Panc1 (cell line): ENCODE measurements around the gene RIPOR3. TPM values are rescaled to one million over a fixed set of nuclear protein-coding genes. Genes with fewer than 3 reads are reported as not detected.

Experiments used
- ATAC-seq: fragments of 200-7000 bp; cut with Tn5 transposase; 2 replicates; pipeline ENCODE4 v1.9.1; 2020; ENCODE audit warnings: mild to moderate bottlenecking, moderate library complexity
- BruUV-seq: library from RNA; stranded (reverse); fragments of 400-500 nt; replicated peaks from 2 replicates; lab custom pipeline; 2021; lab: Mats Ljungman, UMichigan
- CTCF ChIA-PET: fragments of 300-600 bp; sonication (Branson Sonifier 250); formaldehyde crosslinking; loops from one replicate; lab custom pipeline; 2022; ENCODE audit warnings: antibody characterized with exemption; lab: Charles Lee
- POLR2A ChIA-PET: fragments of 300-600 bp; sonication (Branson Sonifier 250); formaldehyde crosslinking; loops from one replicate; lab custom pipeline; 2022; ENCODE audit warnings: antibody characterized with exemption; lab: Charles Lee
- DNase-seq: peaks from one replicate; pipeline ENCODE4 v3.0.0-alpha.2; 2010; ENCODE audit warnings: low read depth, low spot score
- H3K27ac ChIP-seq: 2 replicates; pipeline ENCODE4 v1.5.1; 2011; ENCODE audit warnings: mild to moderate bottlenecking, low read length, inconsistent platforms
- H3K27me3 ChIP-seq: fragments of 200-500 bp; sonication (Bioruptor generic); 2 replicates; pipeline ENCODE4 v1.6.0; 2014; ENCODE audit warnings: low read length, inconsistent platforms; ENCODE audit not compliant: control insufficient read depth, insufficient read depth
- H3K36me3 ChIP-seq: fragments of 200-500 bp; sonication (Bioruptor generic); 2 replicates; pipeline ENCODE4 v1.5.1; 2014; ENCODE audit warnings: inconsistent platforms, mild to moderate bottlenecking, low read length, moderate library complexity; ENCODE audit not compliant: control insufficient read depth, insufficient read depth
- H3K4me1 ChIP-seq: 2 replicates; pipeline ENCODE4 v1.5.1; 2011; ENCODE audit warnings: inconsistent platforms, mild to moderate bottlenecking, low read length, moderate library complexity; ENCODE audit not compliant: control insufficient read depth, insufficient read depth
- H3K4me3 ChIP-seq, 2 experiments: 2 replicates each; pipeline ENCODE4 v1.5.1; 2011 to 2012; ENCODE audit warnings: low read depth in 2 of 2, low read length in 2 of 2, mild to moderate bottlenecking in 2 of 2, inconsistent platforms in 1 of 2, moderate library complexity in 1 of 2
- H3K9me3 ChIP-seq: fragments of 200-500 bp; sonication (Bioruptor generic); 2 replicates; pipeline ENCODE4 v1.5.1; 2014; ENCODE audit warnings: low read depth, mild to moderate bottlenecking, inconsistent platforms, low read length, moderate library complexity; ENCODE audit not compliant: control insufficient read depth, insufficient read depth
- CTCF ChIP-seq: fragments of 450-650 bp; IDR thresholded peaks from 2 replicates; pipeline ENCODE4 v1.5.1; 2017; ENCODE audit warnings: mild to moderate bottlenecking
- POLR2AphosphoS5 ChIP-seq: IDR thresholded peaks from 2 replicates; pipeline ENCODE4 v1.6.1; 2012; ENCODE audit warnings: mild to moderate bottlenecking, low read depth, low read length, moderate library complexity
- REST ChIP-seq, 2 experiments: IDR thresholded peaks; 2 replicates each; pipeline ENCODE4 v1.6.1; 2011 to 2012; ENCODE audit warnings: low read depth in 2 of 2, control low read depth in 1 of 2, low read length in 1 of 2, mild to moderate bottlenecking in 1 of 2, moderate library complexity in 1 of 2; ENCODE audit not compliant: insufficient read depth in 1 of 2
- SIN3A ChIP-seq: IDR thresholded peaks from 2 replicates; pipeline ENCODE4 v1.6.1; 2012; ENCODE audit warnings: low read depth, mild to moderate bottlenecking, low read length, moderate library complexity, borderline replicate concordance; ENCODE audit not compliant: insufficient read depth
- TCF7L2 ChIP-seq: IDR thresholded peaks from 2 replicates; pipeline ENCODE4 v1.6.1; 2011; ENCODE audit warnings: mild to moderate bottlenecking, low read depth, low read length, inconsistent platforms
- in situ Hi-C: cut with HindIII; loops from 2 replicates; pipeline ENCODE4 v1.10.0; 2016; ENCODE audit warnings: low sequenced_read_pairs, low pct_unique_long_range_greater_than_20kb
- intact Hi-C: fragments of 100-400 bp; cut with micrococcal nuclease; formaldehyde crosslinking; loops from one replicate; pipeline ENCODE4 v1.10.0; 2022; ENCODE audit not compliant: unreplicated experiment
- total RNA-seq: library from RNA; stranded (reverse); gene quantifications from one replicate; pipeline ENCODE4 v1.2.1, GENCODE V29; 2021; ENCODE audit not compliant: unreplicated experiment

RIPOR3 gene
- total RNA-seq, 1 experiment from 2014 or later = 92.5 TPM

GRCh38 chr20:50663095-50663821 is 28.1 kb downstream of the RIPOR3 start:
- peak; percentile 72 for ATAC-seq
- CTCF ChIA-PET = interaction anchor here (0.5 to 2.1 kb wide), 10 partner anchors 18 to 196 kb away, joined by 3 to 6 read pairs (median 4); no protein-coding TSS in a partner anchor
- no peak for TF ChIP-seq CTCF
- TF ChIP-seq SIN3A = no peak
- TF ChIP-seq POLR2AphosphoS5 = peak; percentile 5; the same call in 1 of the 2 replicates
- no peak for TF ChIP-seq REST (IDR thresholded peaks at IDR 0.05; ENCODE audit: insufficient read depth in 1 of 2, low read depth in 2 of 2, low read length in 1 of 2)
- no peak for TF ChIP-seq TCF7L2
- Histone ChIP-seq H3K27ac (peak overlapping the region; percentile 96), H3K27me3 (no peaks in the 10 kb centered on the region), H3K4me3 (no peak overlapping the region), H3K36me3 (no peaks in the 10 kb centered on the region), H3K9me3 (no peaks in the 10 kb centered on the region), H3K4me1 (peaks cover 76% of the 10 kb centered on the region)
- in situ Hi-C loops (no loop called here), intact Hi-C loops (loop anchor here (5.0 kb wide), 1 partner anchor 124 kb away; no protein-coding TSS in a partner anchor)
- POLR2A ChIA-PET = no interaction called here
- DNase-seq = no peak
- BruUV-seq = TSS peak; percentile 33

- no peak for DNase-seq
- Histone ChIP-seq H3K27ac (peak overlapping the region; percentile 96), H3K27me3 (no peaks in the 10 kb centered on the region), H3K9me3 (no peaks in the 10 kb centered on the region), H3K4me3 (no peak overlapping the region), H3K4me1 (peaks cover 60% of the 10 kb centered on the region), H3K36me3 (no peaks in the 10 kb centered on the region)
- in situ Hi-C loops (no loop called here), intact Hi-C loops (loop anchor here (5.0 kb wide), 1 partner anchor 127 kb away; no protein-coding TSS in a partner anchor)
- BruUV-seq = TSS peak; percentile 4
- POLR2A ChIA-PET = interaction anchor here (0.6 to 1.0 kb wide), 5 partner anchors 15 to 269 kb away, joined by 3 to 4 read pairs (median 3); no protein-coding TSS in a partner anchor
- TF ChIP-seq SIN3A (no peak), POLR2AphosphoS5 (no peak), CTCF (no peak), REST (IDR thresholded peaks at IDR 0.05; ENCODE audit: insufficient read depth in 1 of 2, low read depth in 2 of 2, low read length in 1 of 2) (no peak), TCF7L2 (no peak)
- CTCF ChIA-PET = interaction anchor here (0.5 to 0.9 kb wide), 4 partner anchors 31 to 131 kb away, joined by 3 to 9 read pairs (median 4); no protein-coding TSS in a partner anchor
- no peak for ATAC-seq
These were observed 31.2 kb downstream of the RIPOR3 start for GRCh38 chr20:50659975-50660670.
